ENCODE data around the gene BACH2.
A peak's percentile ranks its signal among the peaks of the same experiment; 100 is the strongest.
"Not testable (repeated sequence)": the region's sequence is repeated elsewhere in the genome, so short reads cannot be mapped to it uniquely, and the experiment has no call there.

Gene BACH2

GRCh38 chr6:90120327-90120726 is 176.3 kb downstream of the BACH2 start:
- no peak for DNase-seq

GRCh38 chr6:90119618-90120017 is 177.0 kb downstream of the BACH2 start:
- no peak for DNase-seq

GRCh38 chr6:90118581-90118980 is 178.1 kb downstream of the BACH2 start:
- no peak for DNase-seq

- no peak for DNase-seq
These were observed 178.6 kb downstream of the BACH2 start for GRCh38 chr6:90118069-90118468.

GRCh38 chr6:90116126-90116525 is 180.5 kb downstream of the BACH2 start:
- DNase-seq: not testable (repeated sequence)

GRCh38 chr6:90113389-90113788 is 183.3 kb downstream of the BACH2 start:
- no peak for DNase-seq

- no peak for DNase-seq
These were observed 185.3 kb downstream of the BACH2 start for GRCh38 chr6:90111387-90111786.

GRCh38 chr6:90110971-90111370 is 185.7 kb downstream of the BACH2 start:
- DNase-seq: peak; percentile 36 to 42

GRCh38 chr6:90109141-90109540 is 187.5 kb downstream of the BACH2 start:
- DNase-seq: no peak

- peak in 1 of 2 donors; percentile 23 for DNase-seq
These were observed 188.8 kb downstream of the BACH2 start for GRCh38 chr6:90107771-90108282.

GRCh38 chr6:90107371-90107770 is 189.3 kb downstream of the BACH2 start:
- DNase-seq: no peak

- no peak for DNase-seq
These were observed 190.2 kb downstream of the BACH2 start for GRCh38 chr6:90106449-90106848.

- no peak for DNase-seq
These were observed 191.0 kb downstream of the BACH2 start for GRCh38 chr6:90105506-90106170.

- peak in 1 of 2 donors; percentile 30 for DNase-seq
These were observed 193.4 kb downstream of the BACH2 start for GRCh38 chr6:90103056-90103800.

GRCh38 chr6:90101403-90101802 is 195.2 kb downstream of the BACH2 start:
- DNase-seq: no peak

- no peak for DNase-seq
These were observed 196.5 kb downstream of the BACH2 start for GRCh38 chr6:90100059-90100665.

- no peak for DNase-seq
These were observed 198.0 kb downstream of the BACH2 start for GRCh38 chr6:90098627-90099026.

GRCh38 chr6:90098001-90098531 is 198.6 kb downstream of the BACH2 start:
- DNase-seq: no peak

GRCh38 chr6:90097356-90097755 is 199.3 kb downstream of the BACH2 start:
- no peak for DNase-seq

GRCh38 chr6:90096818-90097217 is 199.8 kb downstream of the BACH2 start:
- no peak for DNase-seq

- DNase-seq: no peak
These were observed 200.9 kb downstream of the BACH2 start for GRCh38 chr6:90095788-90096187.

GRCh38 chr6:90095145-90095544 is 201.5 kb downstream of the BACH2 start:
- DNase-seq: no peak

GRCh38 chr6:90093558-90094073 is 203.0 kb downstream of the BACH2 start:
- no peak for DNase-seq
